Loucy (cell line): ENCODE results near the gene MAN2B2.

Experiments
- H2AFZ ChIP-seq: fragments of 200-600 bp; sonication (generic); 2 replicates; pipeline ENCODE4 v1.6.0; 2016; ENCODE audit warnings: antibody characterized with exemption, mild to moderate bottlenecking, low read length, moderate library complexity
- H3F3A ChIP-seq: fragments of 200-600 bp; 2 replicates; pipeline ENCODE4 v1.6.0; 2016; ENCODE audit warnings: antibody characterized with exemption, low read depth, mild to moderate bottlenecking
- H3K27me3 ChIP-seq: fragments of 200-600 bp; sonication (generic); 2 replicates; pipeline ENCODE4 v1.6.1; 2014; ENCODE audit warnings: low read length, mild to moderate bottlenecking; ENCODE audit not compliant: insufficient read depth, poor library complexity, severe bottlenecking
- H3K36me3 ChIP-seq: fragments of 200-600 bp; sonication (generic); 2 replicates; pipeline ENCODE4 v1.6.1; 2016; ENCODE audit warnings: low read length; ENCODE audit not compliant: insufficient read depth
- H3K4me1 ChIP-seq: fragments of 200-600 bp; sonication (generic); 2 replicates; pipeline ENCODE4 v1.5.1; 2014; ENCODE audit warnings: low read length, mild to moderate bottlenecking; ENCODE audit not compliant: insufficient read depth, poor library complexity, severe bottlenecking
- H3K4me2 ChIP-seq: fragments of 200-600 bp; sonication (generic); 2 replicates; pipeline ENCODE4 v1.6.0; 2014; ENCODE audit warnings: antibody characterized with exemption, low read length, low read depth, mild to moderate bottlenecking; ENCODE audit not compliant: poor library complexity, severe bottlenecking
- H3K4me3 ChIP-seq: fragments of 200-600 bp; sonication (generic); 2 replicates; pipeline ENCODE4 v1.5.1; 2014; ENCODE audit warnings: low read length, mild to moderate bottlenecking, mixed read lengths; ENCODE audit not compliant: poor library complexity, severe bottlenecking
- H3K79me2 ChIP-seq: fragments of 200-600 bp; sonication (generic); 2 replicates; pipeline ENCODE4 v1.6.1; 2014; ENCODE audit warnings: low read length; ENCODE audit not compliant: insufficient read depth
- H3K9ac ChIP-seq: fragments of 200-600 bp; sonication (generic); 2 replicates; pipeline ENCODE4 v1.6.0; 2014; ENCODE audit warnings: mild to moderate bottlenecking, low read depth, low read length, moderate library complexity; ENCODE audit not compliant: poor library complexity, severe bottlenecking
- H3K9me2 ChIP-seq: fragments of 200-600 bp; sonication (generic); replicated peaks from 2 replicates; pipeline ENCODE4 v1.6.1; 2016; ENCODE audit warnings: low read depth, low read length, mixed read lengths
- H3K9me3 ChIP-seq: fragments of 200-600 bp; sonication (generic); 2 replicates; pipeline ENCODE4 v1.6.1; 2014; ENCODE audit warnings: mild to moderate bottlenecking, antibody characterized with exemption, low read length, low read depth; ENCODE audit not compliant: insufficient read depth
- H4K20me1 ChIP-seq: fragments of 200-600 bp; sonication (generic); 2 replicates; pipeline ENCODE4 v1.6.0; 2014; ENCODE audit warnings: antibody characterized with exemption, low read length, mild to moderate bottlenecking; ENCODE audit not compliant: insufficient read depth, poor library complexity, severe bottlenecking
- CTCF ChIP-seq: fragments of 200-600 bp; sonication (generic); conservative IDR thresholded peaks from 2 replicates; pipeline ENCODE4 v1.5.1; 2014; ENCODE audit warnings: mild to moderate bottlenecking, antibody characterized with exemption, low read length
- EZH2phosphoT487 ChIP-seq: fragments of 200-600 bp; IDR thresholded peaks from 2 replicates; pipeline ENCODE4 v1.6.1; 2018; ENCODE audit warnings: antibody characterized with exemption, mild to moderate bottlenecking, moderate library complexity, borderline replicate concordance

Gene MAN2B2

GRCh38 chr4:6540879-6541278, 34.1 kb upstream of the MAN2B2 start:
- Histone ChIP-seq H3K79me2 (no peaks in the 10 kb centered on the region), H3K4me2 (no peak overlapping the region), H4K20me1 (no peaks in the 10 kb centered on the region), H3K9ac (no peak overlapping the region), H3K36me3 (no peaks in the 10 kb centered on the region), H3F3A (no peaks in the 10 kb centered on the region), H3K9me3 (no peaks in the 10 kb centered on the region), H3K27me3 (no peaks in the 10 kb centered on the region), H3K4me3 (no peak overlapping the region), H3K4me1 (no peaks in the 10 kb centered on the region), H2AFZ (no peak overlapping the region), H3K9me2 (no peaks in the 10 kb centered on the region)
- TF ChIP-seq EZH2phosphoT487 (no peak), CTCF (no peak)

GRCh38 chr4:6541789-6542188, 33.2 kb upstream of the MAN2B2 start:
- Histone ChIP-seq H3K27me3 (no peaks in the 10 kb centered on the region), H3K79me2 (no peaks in the 10 kb centered on the region), H3K9me3 (no peaks in the 10 kb centered on the region), H3K4me3 (no peak overlapping the region), H3K4me1 (no peaks in the 10 kb centered on the region), H3K9me2 (no peaks in the 10 kb centered on the region), H3K4me2 (no peak overlapping the region), H2AFZ (no peak overlapping the region), H3K36me3 (no peaks in the 10 kb centered on the region), H3F3A (no peaks in the 10 kb centered on the region), H4K20me1 (no peaks in the 10 kb centered on the region), H3K9ac (no peak overlapping the region)
- no peak for TF ChIP-seq CTCF
- no peak for TF ChIP-seq EZH2phosphoT487

- Histone ChIP-seq H3K9me3 (no peaks in the 10 kb centered on the region), H3K4me2 (no peak overlapping the region)
These were observed 32.0 kb upstream of the MAN2B2 start for GRCh38 chr4:6542951-6543350.

More at GRCh38 chr4:6542951-6543350, 32.0 kb upstream of the MAN2B2 start:
- Histone ChIP-seq H3K9me2 (no peaks in the 10 kb centered on the region), H3K4me1 (no peaks in the 10 kb centered on the region), H3K27me3 (no peaks in the 10 kb centered on the region), H3K36me3 (no peaks in the 10 kb centered on the region), H3K9ac (no peak overlapping the region), H4K20me1 (no peaks in the 10 kb centered on the region), H3F3A (no peaks in the 10 kb centered on the region), H3K79me2 (no peaks in the 10 kb centered on the region), H2AFZ (no peak overlapping the region), H3K4me3 (no peak overlapping the region)
- no peak for TF ChIP-seq CTCF
- TF ChIP-seq EZH2phosphoT487: no peak
